NCI-H524 treated with DMSO at 0.1 percent for 48 hours (cell line): Measurements from ENCODE around the gene BCAP31.
"Not testable (repeated sequence)": the region's sequence is repeated elsewhere in the genome, so short reads cannot be mapped to it uniquely, and the experiment has no call there.

ENCODE experiments used
- DNase-seq: peaks from one replicate; lab custom pipeline; 2025; lab: John Stamatoyannopoulos, UW

Gene BCAP31

DNA sequence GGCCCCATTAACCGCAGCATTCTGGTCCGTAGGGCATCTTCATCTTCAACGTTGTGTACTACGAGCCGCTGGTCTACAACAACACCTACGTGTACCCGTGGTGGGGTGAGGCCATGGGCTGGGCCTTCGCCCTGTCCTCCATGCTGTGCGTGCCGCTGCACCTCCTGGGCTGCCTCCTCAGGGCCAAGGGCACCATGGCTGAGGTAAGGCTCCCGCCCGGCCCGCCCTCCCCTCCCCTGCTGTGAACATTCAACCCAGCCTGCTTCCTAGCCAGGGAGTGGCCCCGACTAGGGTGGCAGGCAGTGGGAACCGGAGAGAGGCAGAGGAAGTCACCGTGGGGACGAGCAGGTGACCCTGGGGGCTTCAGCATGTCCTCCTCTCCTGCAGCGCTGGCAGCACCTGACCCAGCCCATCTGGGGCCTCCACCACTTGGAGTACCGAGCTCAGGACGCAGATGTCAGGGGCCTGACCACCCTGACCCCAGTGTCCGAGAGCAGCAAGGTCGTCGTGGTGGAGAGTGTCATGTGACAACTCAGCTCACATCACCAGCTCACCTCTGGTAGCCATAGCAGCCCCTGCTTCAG is 29.4 kb downstream of the BCAP31 start:
- DNase-seq = no peak

DNA sequence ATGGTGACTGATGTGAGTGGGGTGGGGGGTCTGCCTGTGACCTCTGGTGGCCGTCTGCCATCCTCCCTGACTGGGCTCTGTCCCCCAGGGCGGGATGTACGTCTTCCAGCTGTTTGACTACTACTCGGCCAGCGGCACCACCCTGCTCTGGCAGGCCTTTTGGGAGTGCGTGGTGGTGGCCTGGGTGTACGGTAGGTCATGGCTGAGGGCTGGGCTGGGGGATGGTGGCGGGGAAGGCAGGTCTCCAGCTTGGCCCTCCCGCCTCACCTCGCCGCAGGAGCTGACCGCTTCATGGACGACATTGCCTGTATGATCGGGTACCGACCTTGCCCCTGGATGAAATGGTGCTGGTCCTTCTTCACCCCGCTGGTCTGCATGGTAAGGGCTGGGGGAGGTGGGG is 29.9 kb downstream of the BCAP31 start:
- DNase-seq = not testable (repeated sequence)

- no peak for DNase-seq
Measured at GRCh38 chrX:153693216-153694086, 30.7 kb downstream of the BCAP31 start.

- DNase-seq = no peak
Measured at GRCh38 chrX:153692611-153693156, 31.5 kb downstream of the BCAP31 start.

DNA sequence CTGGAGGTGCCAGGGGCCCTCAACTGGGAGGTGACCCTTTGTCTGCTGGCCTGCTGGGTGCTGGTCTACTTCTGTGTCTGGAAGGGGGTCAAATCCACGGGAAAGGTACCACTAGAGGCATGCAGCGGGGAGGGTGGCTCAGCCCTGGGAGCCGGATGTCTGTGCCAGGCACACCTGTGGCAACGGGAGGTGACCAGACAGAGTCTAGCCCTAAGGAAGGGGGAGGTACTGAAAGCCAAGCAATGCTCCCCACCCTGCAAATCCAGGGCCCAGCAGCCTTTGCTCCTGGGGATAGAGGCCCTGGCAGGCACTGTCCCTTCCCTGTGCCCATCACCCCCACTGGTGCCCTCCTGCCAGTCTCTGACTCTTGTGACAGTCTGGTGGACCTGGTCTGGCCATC is 32.2 kb downstream of the BCAP31 start:
- DNase-seq = no peak

GRCh38 chrX:153691032-153691827 is 33.0 kb downstream of the BCAP31 start:
- DNase-seq = not testable (repeated sequence)

DNA sequence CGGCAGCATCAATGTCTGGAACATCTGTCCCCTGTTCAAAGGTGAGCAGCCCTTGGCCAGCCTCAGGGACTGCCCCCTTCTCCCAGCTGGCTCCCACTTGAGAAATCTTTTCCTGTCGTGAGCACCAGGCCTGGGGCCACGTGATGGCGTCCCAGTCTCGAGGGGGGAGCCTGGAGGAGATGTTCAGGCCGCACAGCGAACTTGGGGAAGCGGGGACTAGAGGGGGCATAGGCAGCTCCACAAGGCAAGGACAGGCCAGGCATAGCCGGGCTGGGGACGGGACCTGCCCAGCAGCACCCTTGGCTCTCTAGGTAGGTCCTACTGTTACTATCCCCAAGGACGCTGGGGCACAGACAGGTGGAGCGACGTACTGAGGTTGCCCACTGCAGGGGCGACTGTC is 33.7 kb downstream of the BCAP31 start:
- DNase-seq = no peak

DNA sequence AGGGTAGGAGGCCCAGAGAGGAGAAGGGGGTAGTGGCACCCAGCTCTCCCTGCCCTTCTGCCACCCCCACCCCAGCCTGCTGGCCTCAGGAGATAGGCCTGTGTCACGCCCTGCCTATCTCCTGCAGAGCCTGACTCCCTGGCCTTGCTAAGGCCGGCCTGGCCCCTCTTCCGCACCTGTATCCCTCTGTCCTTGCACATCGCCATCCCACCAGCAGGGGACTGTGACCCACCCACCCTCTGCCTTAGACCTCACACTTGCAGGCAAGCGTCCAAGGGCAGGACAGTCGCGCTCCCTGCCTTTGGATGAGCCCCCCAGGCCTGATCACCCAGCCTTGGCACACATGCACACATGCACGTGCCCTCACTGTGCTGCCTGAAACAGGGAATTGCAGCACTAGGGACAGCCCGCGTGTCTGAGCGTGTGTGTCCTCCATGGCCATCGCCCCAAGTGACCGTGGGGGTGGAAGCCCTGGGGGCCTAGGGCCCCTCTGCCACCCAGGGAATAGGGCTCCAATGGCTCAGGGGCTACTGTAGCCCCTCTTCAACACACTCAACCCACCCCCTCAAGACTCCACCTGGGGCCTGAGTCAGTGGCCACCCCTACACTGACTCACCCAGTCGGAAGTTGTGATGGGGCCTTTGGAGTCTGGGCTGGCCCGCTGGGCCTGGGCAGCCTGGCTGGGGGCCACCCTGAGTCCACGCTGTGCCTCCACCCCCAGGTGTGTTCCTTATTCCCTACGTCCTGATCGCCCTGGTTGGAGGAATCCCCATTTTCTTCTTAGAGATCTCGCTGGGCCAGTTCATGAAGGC is 34.3 kb downstream of the BCAP31 start:
- DNase-seq = no peak

DNA sequence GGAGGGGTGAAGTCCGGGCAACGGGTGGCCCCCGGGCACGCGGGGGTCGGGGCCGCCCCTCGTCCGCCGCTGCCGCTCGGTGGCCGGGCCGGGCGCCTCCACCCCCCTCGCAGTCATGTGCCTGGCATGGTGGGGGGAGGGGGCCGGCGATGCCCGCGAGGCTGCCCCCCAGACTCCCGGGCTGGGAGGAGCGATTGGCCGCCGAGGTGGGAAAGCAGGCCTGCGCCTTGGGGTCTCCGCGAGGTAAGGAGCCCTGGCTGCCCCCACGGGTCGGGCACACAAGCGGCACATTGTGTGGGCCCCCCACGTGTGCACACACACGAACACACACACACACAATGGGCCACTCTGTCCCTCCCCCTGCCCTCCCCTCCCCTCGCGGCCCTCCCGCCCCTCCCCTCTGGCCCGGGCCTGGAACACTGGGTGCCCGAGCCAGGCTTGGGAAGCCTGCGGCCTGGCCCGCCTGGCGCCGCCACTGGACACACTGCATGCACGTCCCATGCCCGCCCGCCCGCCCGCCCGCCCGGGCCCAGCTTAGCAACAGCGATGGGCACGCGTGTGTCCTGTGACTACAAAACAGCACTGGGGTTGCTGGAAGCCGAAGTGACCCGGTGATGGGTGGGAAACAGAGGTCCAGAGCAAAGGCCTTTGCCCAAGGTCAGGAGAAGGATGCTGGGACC is 35.1 kb downstream of the BCAP31 start:
- no peak for DNase-seq

GRCh38 chrX:153688506-153688905 is 35.7 kb downstream of the BCAP31 start:
- no peak for DNase-seq

DNA sequence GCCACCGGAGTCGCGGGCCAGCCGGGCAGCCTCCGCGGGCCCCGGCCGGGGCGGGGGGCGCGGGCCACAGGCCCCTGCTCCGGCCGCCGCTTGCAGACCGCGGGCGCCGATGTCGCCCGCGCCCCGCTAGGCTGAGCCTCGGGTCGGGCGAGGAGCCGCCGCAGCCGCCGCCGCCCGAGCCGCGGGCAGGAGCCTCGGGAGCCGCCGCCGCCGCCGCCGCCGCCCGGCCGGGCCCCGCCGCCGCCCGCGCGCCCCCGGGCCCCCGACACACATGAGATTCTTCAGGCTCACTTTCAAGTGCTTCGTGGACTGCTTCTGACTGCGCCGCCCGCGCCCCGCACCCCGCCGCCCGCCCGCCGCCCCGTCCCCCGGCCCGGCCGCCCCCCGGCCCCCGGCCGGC is 36.1 kb downstream of the BCAP31 start:
- DNase-seq = no peak

- no peak for DNase-seq
Measured at GRCh38 chrX:153687121-153688039, 36.8 kb downstream of the BCAP31 start, which contains the start of gene SLC6A8. SLC6A8 (plus strand) TSS chrX:153687926; CDS start chrX:153688575, 649 bp downstream.

DNA sequence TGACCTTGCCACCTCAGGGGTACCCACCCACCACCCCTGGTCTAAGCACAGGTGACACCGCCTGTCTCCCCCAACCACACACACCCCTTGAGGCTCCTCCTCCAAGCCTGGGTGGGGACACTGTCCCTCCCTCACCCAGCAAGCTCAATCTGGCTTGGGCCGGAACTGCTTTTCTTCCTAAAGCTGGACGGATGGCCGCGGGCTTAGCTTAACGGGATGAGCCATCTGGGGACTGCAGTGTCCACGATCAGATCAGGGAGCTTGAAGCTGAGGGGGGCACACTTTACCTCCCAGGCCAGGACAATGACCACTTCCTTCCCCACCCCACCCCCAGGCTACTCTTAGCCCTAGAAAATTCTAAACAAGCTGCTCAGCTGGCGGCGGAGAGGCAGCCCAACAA is 37.5 kb downstream of the BCAP31 start:
- DNase-seq = no peak

DNA sequence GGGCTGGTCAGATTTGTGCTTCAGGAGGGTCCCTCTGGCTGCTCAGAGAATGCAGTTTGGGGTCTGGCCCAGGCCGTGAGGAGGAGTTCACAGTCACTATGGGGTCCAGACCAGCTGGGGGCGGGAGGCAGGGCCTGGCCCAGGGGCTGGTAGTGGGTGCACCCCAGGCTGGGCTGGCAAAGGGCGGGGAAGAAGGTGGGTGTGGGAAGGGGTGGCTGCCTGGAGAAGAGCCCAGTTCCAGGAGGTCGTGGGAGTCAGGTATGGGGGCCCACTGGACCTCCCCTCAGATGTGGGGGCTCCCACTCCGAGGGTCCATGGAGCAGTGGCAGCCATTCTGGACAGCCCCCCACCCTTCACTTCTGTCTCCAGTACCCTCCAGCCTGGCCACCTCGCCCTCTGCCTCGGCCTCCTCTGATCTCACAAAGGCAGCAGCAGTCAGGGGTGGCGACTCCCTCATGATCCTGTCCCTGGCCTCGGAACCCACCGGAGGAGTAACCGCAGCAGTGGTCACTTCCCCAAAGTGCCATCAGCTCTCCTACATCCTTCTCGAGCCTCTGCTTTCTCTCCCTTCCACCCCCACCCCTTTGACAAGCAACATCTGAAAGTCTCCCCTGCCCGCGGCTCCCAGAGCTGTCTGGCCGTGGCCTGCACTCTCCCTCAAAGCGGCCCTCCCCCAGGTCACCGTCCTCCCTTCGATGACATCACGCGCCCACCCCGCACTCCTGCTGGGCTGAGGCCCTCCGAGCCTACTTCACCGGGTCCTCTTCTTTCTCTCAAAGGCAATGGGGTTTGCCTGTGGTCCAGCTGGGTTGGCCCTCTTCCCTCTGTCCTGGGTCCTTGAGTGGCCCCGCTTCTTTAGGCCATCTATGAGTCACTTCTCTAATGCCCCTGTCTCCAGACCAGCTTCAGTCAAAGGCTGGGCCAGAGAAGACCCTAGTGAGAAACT is 38.2 kb downstream of the BCAP31 start:
- no peak for DNase-seq

DNA sequence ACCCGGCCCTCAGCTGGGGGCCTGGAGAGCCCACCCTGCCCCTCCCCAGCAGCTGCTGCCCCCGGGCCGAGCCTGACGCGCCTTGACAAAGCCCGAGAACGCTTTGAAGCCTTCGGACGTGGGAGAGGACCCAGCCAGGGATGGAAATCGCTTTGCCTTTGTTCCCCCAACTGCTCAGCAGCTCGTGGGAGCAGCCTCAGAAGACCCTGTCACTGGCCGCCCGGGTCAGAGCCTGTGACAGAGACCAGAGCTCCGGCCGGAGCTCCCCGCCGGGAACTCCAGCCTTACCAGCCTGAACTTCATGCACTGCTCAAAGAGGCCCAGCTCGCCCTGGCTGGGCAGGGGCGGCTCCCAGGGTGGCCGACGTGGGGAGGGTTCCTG is 39.0 kb downstream of the BCAP31 start:
- no peak for DNase-seq

- no peak for DNase-seq
Measured at GRCh38 chrX:153684467-153685155, 39.6 kb downstream of the BCAP31 start.

- DNase-seq = not testable (repeated sequence)
Measured at GRCh38 chrX:153683486-153683885, 40.7 kb downstream of the BCAP31 start.

GRCh38 chrX:153681175-153681574 is 43.0 kb downstream of the BCAP31 start:
- no peak for DNase-seq
